ENCODE measurements around the gene NYNRIN.

NYNRIN gene

DNA sequence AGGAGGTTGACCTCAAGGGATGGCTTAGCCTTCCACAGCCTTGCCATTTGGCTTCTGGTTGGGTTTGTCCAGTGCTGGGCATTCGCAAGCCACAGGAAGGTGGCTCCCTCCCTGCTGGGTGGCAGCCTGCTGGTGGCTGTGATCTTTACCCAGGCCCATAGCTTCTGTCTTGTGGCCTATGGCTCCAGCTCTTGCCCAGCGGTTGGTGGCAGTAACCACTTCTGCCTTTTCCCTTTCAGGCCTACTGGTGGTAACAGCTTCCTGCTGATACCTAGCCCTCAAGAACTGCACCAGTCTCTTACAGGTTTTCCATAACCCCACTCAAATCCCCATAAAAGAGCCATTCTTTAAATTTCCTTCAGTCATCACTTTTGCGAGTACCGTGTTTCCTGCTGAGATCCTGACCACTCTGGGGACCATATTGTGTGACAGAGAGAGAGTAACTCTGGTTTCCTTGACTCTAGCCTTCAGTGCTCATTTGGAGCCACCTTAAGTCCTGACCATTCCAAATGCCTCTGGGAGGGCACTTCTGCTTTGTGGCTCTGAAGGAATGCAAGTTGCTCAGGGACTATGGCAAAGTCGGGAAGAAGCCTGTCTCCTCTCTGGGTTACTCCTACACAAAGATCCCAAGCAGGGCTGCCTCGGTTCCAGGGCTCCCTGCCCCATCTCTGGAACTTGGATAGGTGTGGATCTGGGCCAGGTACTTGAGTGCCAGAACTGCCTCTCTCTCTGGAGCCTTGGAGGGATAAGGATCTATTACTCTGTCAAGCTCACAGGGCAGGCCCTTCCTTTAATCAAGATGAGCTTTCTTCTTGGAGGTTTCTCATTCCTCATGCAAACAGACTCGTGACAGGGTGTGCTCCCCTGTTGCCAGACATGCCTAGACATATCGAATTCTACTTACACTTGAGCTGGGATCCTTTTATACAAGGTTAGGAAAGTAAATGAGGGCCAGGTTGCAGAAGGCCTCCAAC lies 2.9 kb upstream of the NYNRIN start:
- no peak for DNase-seq

DNA sequence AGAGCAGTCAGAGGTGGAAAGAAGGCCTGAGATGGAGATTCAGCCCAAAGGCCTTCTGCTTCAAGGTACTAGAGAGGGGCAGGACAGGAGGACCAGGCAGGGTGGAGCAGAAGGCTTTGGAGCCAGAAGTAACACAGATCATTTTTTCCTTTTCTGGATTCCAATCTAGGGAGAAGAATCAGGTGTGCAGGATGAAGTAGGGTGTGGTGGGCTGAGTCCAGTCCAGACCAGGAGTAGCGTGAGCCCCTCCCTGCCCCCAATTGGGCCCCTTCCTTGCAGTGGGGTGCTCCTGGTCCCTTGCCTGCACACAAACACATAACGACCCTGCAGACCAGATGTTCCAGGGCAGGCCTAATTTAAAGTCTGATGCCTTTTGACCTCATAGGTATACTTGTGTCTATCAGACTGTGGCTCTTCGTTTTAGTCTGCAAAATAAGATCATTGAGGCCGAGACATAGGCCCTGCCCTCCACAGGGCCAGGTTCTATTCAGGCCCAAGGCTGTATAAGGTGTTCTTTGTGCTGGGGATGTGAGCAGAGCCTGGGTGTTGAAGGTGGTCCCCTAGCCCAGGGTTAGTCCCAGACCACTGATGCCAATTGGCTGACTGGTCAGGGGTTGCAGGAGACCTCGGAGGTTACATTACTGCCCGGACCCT lies 1.0 kb upstream of the NYNRIN start:
- no peak for DNase-seq

DNA sequence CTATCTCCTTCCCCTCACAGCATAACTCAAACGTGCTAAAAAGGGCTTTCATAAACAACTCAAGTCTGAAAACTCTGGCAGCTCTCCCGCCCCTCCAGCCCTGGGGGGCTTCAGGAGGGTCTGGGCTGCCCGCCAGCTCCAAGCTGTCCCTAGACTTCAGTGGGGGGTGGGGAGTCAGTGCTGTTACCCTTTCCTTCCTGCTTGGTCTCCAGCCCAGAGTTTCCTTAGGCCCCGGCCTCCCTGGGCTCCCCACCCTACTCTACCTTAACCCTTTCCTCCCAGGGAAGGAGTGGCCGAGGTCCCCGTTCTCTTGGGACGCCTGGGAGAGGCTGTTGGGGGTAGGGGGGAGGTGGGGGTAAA lies 530 bp upstream of the NYNRIN start:
- no peak for DNase-seq

DNA sequence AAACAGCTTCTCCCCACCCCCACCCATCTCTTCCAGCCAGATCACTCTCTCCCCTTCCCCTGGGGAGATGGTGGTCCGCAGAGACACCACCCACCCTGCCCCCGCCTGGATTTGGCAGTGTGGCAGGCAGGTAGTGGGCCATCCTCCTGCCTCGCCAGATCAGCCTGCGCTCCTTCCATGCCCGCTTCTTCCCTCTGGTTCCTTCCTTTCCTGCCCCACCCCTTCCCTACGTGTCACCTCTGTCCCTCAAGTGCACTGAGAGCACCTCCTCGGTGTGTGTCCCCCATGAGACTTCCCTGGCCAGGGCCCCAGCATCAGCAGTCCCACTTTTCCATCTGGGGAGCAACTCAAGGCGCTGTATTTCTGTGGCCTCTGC lies 632 bp downstream of the NYNRIN start:
- no peak for DNase-seq

DNA sequence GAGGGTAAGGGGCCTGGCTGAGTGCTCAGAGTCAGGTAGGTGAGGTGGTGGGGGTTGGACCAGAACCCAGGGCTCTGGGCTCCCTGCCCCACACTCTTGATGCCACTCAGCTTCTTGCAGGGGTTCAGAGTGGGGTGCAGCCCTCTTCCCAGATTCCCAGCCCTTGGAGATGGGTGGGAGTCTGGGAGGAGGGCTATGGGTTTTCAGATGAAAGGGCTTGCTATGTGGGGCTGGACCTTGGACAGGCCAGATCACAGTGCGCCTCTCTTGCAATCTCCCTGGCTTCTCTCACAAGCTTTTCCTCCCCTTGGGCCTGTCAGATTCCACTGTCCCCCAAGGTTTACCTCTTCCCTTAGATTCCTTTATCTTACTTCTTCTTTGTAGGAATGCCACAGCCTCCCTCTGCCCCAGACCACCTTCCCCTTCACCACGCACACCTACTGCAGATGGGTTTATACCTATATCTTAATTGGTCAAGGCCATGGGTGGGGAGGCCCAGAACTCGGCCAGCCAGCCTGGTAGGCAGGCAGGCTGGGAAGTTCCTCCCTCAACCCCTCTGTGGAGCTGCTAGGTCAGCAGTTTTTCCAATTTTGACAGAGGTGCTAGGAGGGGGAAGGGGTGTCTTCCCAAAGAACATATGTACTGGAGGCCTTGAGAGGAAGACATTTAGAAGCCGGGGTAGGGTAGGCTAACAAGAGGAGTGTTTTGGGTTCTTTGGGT lies 1.4 kb downstream of the NYNRIN start:
- DNase-seq, result no peak

DNA sequence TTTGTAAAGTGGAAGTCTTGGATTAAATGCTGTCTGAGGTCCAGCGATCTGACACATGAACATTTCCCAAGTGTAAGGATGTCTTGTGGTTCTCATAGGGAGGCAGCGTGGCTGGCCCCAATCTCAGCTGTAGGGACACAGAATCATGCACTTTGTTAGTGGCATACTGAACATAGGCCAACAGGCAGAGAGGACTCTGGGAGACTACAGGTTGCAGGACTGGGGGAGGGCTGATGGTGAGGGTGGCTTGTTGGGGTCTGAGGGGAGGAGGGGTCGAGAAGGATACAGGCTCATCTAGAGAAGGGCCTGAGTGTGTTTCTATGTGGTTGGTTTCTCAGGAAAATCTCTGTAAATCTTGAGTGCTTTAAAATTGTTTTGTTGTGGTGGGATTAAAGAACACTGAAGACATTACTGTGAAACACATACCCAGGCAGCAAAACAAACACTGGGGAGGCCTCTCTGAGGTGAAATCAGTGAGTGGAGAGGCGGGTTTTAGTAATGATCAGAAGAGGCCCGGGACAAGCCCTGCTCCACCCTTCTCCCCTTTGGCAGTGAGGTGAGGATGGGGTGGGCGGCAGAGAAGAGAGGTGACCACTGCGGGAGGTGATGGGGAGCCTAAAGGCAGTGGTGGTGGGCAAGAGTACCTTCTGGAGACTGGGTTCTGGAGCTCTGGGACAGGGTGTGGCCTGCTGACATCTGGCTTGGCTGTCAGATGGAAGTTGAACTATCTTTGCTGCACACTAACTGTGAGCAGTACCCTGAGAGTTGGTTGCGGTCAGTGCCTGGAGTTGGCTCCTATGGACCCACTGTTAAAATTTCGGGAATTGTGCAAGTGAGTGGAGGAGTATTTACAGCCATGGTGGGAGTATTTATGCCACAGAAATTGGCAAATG lies 3.3 kb downstream of the NYNRIN start:
- DNase-seq, result no peak

DNA sequence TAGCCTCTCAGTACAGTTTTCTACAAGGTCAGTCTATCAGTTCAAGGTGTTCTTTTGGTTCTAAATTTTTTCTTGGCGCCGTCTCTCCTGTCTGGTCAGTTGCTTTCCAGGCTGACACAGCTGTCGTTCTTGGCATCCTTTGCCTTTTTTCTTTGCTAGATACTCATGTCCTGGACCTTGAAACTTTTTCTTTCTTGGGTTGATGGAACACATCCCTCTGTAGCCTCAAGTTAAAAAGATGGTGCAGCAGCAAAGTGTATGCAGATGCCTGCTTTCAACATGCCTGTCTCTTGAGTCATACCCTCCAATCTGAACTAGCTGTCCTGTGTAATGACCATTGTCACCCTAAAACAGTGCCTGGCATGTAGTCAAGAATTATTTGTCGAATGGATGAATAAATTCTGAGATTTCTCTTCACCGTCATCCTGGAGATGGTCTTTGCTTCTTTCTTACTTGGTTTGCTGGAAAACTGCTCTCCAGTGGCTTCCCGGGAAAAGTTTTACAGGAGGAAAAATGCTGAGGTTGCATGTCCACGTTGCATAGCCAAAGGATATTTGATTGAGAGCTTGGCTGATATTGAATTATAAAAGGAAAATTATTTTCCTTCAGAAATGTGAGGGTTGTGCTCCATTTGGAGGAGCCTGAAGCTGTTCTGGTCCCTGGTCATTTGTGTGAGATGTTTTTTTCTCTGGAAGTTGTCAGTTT lies 4.6 kb downstream of the NYNRIN start:
- DNase-seq, result no peak

DNA sequence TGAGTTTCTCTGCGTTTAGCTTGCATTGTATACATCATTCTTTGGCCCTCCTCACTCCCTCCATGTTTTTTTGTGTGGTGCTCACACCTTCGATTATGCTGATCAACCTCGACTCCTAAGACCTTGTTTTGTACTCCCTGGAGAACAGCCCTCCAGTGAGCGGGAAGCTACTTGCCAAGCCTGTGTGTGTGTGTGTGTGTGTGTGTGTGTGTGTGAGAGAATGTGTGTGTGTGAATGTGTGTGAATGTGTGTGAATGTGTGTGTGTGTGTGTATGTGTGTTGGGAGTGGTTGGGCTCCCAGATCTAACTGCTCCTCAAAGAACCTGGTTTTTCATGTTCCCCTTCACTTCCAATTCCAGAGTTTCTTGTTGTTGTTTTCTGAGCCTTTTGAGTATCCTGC lies 6.0 kb downstream of the NYNRIN start:
- no peak for DNase-seq

DNA sequence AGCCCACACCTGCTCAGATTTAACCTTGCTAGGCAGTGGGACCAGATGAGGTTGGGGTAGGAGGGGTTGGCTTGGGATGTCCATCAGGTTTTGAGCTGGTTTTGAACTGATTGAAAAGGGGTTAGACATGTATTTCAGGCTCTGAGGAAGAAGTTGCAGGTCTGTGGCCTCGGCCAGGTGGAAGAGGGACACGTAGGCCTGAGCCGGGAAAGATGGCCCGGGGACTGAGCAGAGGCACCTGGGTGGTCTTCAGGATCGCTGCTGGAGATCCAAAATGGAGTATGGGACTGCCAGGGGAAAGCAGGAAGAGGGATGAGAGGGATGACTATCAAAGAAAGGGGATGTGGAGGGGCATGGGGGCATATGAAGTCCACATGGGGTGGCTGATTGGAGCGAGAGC lies 7.6 kb downstream of the NYNRIN start:
- DNase-seq, result no peak

DNA sequence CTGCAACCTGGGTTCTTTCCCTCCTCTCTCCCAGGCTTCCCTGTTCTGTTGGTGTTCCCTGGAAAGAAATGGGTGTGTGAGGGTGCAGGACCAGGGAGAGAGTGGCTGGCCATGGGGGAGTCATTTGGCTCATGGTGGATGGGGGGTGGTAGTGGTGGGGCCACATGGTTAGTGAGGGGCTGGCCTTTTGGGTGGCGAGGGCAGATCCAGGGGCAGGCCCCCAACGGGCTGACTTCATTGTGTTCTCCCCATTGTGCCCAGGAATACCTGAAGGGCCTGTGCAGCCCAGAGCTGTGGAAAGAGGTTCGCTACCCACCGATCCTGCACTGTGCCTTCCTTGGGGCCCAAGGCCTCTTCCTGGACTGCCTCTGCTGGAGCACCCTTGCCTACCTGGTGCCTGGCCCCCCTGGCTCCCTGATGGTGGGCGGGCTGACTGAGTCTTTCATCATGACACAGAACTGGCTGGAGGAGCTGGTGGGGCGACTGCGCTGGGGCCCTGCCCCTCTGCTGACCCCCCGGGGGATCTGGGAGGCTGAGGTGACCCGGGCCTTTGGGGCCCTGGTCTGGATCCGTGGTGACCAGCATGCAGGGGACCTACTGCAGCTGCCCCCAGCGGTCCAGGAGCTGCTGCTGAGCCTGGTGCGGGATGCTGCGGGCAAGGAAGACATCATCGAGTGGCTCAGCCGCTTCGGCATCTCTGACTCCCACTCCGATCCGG lies 9.0 kb downstream of the NYNRIN start:
- DNase-seq, result no peak

DNA sequence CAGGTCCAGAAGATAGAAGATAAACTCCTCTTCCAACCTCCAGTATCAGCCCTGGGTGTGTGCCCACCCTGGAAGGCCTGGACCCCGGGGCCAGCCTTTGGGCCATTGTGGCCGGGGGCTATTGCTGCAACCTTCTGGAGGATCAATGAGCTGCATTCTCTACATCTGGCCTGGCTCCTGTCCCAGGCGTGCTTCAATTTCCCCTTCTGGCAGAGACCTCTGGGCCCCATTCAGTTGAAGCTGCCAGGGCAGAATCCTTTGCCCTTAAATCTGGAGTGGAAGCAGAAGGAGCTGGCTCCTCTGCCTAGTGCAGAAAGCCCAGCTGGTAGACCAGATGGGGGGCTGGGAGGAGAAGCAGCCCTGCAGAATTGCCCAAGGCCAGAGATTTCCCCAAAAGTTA lies 10.0 kb downstream of the NYNRIN start:
- DNase-seq, result no peak

DNA sequence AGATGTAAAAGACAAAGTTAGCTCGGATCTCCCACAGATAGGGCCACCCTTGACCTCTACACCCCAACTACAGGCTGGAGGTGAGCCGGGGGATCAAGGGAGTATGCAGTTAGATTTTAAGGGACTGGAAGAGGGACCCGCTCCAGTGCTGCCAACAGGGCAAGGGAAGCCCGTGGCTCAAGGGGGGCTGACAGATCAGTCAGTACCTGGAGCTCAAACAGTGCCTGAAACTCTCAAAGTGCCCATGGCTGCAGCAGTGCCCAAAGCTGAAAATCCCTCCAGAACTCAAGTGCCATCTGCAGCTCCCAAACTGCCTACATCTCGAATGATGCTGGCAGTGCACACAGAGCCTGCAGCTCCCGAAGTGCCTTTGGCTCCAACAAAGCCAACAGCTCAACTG lies 10.4 kb downstream of the NYNRIN start:
- no peak for DNase-seq

DNA sequence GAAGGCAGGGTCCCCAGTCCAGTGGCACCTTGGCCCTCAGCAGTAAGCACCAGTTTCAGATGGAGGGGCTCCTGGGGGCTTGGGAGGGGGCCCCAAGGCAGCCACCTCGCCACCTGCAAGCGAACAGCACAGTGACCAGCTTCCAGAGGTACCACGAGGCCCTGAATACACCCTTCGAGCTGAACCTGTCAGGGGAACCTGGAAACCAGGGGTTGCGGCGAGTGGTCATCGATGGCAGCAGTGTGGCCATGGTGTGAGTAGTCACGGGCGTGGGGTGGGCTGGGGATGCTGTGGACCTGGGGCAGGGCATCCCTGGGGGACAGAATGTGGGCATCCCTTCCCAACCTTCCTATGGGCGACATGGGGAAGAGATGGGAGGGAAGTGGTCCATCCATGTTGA lies 11.2 kb downstream of the NYNRIN start:
- DNase-seq, result no peak

DNA sequence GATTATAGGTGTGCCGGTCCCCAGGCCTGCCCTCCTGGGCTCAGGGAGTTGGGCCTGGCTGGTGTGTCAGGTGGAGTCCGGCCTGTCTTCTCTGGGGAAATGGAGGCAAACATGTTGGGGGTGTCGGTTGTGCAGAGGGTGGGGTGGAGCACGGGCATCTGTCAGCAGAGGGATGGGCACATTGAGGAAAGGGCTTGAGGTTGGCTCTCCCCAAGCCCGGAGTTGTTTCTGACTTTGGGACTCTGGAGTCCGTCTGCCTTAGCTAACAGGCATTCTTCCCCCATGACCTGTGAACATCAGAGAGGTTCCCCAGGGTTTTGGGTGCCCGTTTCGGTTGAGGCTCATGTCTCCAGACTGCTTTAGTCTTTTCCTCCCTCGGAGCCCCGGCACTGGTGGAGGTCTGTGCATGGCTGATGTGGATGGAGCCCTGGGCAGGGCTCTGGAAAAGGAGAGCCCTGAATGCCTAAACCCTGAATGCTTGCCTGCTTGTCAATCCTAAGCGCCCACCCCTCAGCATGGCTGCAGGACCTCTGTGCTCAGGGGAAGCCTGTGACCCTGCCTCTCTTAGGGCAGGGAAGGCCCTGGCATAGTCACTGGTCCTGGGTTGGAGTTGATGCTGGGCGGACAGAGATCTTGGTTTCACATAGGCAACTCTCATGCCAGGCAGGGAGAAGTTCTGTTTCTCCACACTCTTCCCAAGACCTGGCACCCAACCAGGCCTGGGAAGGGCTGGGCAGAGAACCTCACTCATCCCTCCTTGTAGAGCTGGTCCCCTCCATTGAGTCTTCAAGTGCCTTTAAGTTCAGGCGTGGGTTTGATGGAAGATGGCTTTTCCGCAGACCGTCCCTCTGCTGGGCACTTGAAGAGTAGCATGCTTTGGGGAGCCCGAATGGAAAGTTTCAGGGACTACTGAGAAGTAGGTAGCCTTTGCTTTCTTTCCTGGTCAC lies 12.9 kb downstream of the NYNRIN start:
- DNase-seq, result no peak

DNA sequence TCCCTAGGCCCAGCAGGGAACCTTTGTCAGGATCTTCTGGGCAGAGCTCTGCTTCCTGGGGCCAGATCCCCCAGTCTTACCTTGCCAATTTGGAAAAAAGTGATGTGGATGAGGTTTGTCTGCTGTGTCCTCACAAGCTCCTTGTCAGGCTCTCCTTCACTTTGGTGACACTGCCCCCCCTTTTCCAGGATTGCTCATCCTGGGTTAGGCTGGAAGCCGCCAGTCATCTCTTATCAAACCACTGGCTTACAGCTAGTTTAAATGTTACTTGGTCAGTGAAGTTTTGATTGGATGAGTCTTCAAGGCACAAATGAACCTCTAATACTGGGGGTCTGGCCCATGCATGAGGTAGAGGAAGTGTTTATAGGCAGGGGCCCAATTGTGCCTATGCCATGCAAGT lies 15.3 kb downstream of the NYNRIN start:
- DNase-seq, result no peak

DNA sequence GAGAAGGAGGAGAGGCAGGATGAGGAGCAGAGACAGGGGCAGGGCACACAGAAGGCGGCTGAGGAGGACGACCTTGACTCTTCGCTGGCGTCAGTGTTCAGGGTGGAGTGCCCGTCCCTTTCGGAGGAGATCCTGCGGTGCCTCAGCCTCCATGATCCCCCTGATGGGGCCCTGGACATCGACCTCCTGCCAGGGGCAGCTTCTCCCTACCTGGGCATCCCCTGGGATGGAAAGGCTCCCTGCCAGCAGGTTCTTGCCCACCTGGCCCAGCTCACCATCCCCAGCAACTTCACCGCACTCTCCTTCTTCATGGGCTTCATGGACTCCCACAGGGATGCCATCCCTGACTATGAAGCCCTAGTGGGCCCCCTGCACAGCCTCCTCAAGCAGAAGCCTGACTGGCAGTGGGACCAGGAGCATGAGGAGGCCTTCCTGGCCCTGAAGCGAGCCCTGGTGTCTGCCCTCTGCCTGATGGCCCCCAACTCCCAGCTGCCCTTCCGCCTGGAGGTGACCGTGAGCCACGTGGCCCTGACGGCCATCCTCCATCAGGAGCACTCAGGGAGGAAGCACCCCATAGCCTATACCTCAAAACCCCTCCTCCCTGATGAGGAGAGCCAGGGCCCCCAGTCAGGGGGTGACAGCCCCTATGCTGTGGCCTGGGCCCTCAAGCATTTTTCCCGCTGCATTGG lies 16.1 kb downstream of the NYNRIN start:
- DNase-seq, result no peak

DNA sequence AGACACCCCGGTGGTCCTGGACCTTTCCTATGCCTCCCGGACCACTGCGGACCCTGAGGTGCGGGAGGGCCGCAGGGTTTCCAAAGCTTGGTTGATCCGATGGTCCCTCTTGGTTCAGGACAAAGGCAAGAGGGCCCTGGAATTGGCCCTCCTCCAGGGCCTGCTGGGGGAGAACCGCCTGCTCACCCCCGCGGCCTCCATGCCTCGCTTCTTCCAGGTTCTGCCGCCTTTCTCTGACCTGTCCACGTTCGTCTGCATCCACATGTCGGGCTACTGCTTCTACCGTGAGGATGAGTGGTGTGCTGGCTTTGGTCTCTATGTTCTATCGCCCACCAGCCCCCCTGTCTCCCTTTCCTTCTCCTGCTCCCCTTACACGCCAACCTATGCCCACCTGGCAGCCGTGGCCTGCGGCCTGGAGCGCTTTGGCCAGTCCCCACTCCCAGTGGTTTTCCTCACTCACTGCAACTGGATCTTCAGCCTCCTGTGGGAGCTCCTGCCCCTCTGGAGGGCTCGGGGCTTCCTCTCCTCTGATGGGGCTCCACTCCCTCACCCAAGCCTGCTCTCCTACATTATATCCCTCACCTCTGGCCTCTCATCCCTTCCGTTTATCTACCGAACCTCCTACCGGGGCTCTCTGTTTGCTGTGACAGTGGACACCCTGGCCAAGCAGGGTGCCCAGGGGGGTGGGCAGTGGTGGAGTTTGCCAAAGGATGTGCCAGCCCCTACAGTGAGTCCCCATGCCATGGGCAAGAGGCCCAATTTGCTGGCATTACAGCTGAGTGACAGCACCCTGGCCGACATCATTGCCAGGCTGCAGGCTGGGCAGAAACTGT lies 16.8 kb downstream of the NYNRIN start:
- no peak for DNase-seq

DNA sequence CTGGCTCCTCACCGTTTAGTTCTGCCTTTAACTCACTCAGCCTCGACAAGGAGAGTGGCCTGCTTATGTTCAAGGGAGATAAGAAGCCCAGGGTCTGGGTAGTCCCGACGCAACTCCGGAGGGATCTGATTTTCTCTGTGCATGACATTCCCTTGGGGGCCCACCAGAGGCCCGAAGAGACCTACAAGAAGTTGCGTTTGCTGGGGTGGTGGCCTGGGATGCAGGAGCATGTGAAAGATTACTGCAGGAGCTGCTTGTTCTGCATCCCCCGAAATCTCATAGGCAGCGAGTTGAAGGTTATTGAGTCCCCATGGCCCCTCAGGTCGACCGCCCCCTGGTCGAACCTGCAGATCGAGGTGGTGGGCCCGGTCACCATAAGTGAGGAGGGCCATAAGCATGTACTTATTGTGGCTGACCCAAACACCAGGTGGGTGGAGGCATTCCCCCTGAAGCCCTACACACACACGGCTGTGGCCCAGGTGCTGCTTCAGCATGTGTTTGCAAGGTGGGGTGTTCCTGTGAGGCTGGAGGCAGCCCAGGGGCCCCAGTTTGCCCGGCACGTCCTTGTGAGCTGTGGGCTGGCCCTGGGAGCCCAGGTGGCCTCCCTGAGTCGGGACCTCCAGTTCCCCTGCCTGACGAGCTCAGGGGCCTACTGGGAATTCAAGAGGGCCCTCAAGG lies 17.6 kb downstream of the NYNRIN start:
- DNase-seq, result no peak

Measured in NCI-H187 treated with DMSO at 0.1 percent for 48 hours (cell line).